BLaER1 (cell line): ENCODE measurements around the gene RNF19B.

Source experiments
- H3K27ac ChIP-seq: shearing (Covaris generic); formaldehyde crosslinking; 2 replicates; pipeline ENCODE4 v1.8.1; 2022
- H3K27me3 ChIP-seq: shearing (Covaris generic); formaldehyde crosslinking; 2 replicates; pipeline ENCODE4 v1.8.1; 2022
- H3K36me3 ChIP-seq: shearing (Covaris generic); formaldehyde crosslinking; 2 replicates; pipeline ENCODE4 v1.8.1; 2022
- H3K4me1 ChIP-seq: shearing (Covaris generic); formaldehyde crosslinking; 2 replicates; pipeline ENCODE4 v1.8.1; 2022
- H3K4me2 ChIP-seq: shearing (Covaris generic); formaldehyde crosslinking; 2 replicates; pipeline ENCODE4 v1.8.1; 2022
- H3K4me3 ChIP-seq: shearing (Covaris generic); formaldehyde crosslinking; 2 replicates; pipeline ENCODE4 v1.8.1; 2022
- H3K9ac ChIP-seq: shearing (Covaris generic); formaldehyde crosslinking; 2 replicates; pipeline ENCODE4 v1.8.1; 2022
- H3K9me3 ChIP-seq: shearing (Covaris generic); formaldehyde crosslinking; 2 replicates; pipeline ENCODE4 v1.8.1; 2022
- H4K20me1 ChIP-seq: shearing (Covaris generic); formaldehyde crosslinking; 2 replicates; pipeline ENCODE4 v1.8.1; 2022
- Cebpa-rat ChIP-seq: shearing (Covaris generic); IDR thresholded peaks from 2 replicates; pipeline ENCODE4 v1.8.1; 2022

RNF19B gene

GRCh38 chr1:32934535-32934934, 30.1 kb downstream of the RNF19B start:
- H3K27me3 ChIP-seq: no peaks in the 10 kb centered on the region
- no peak for TF ChIP-seq Cebpa-rat
- no peaks in the 10 kb centered on the region for H4K20me1 ChIP-seq
- no peaks in the 10 kb centered on the region for H3K4me1 ChIP-seq
- H3K4me3 ChIP-seq: no peak overlapping the region
- H3K9me3 ChIP-seq: no peaks in the 10 kb centered on the region
- peaks cover 57% of the 10 kb centered on the region for H3K36me3 ChIP-seq
- H3K9ac ChIP-seq: no peak overlapping the region
- no peak overlapping the region for H3K4me2 ChIP-seq
- no peak overlapping the region for H3K27ac ChIP-seq

GRCh38 chr1:32933742-32934322, 30.8 kb downstream of the RNF19B start:
- Histone ChIP-seq H3K9ac (no peak overlapping the region), H3K4me1 (no peaks in the 10 kb centered on the region), H3K27ac (no peak overlapping the region), H3K9me3 (no peaks in the 10 kb centered on the region), H4K20me1 (no peaks in the 10 kb centered on the region), H3K27me3 (no peaks in the 10 kb centered on the region), H3K4me3 (no peak overlapping the region), H3K36me3 (peaks cover 50% of the 10 kb centered on the region), H3K4me2 (no peak overlapping the region)
- TF ChIP-seq Cebpa-rat: no peak

- Histone ChIP-seq H3K4me1 (no peaks in the 10 kb centered on the region), H3K9me3 (no peaks in the 10 kb centered on the region), H3K36me3 (peaks cover 29% of the 10 kb centered on the region), H4K20me1 (no peaks in the 10 kb centered on the region), H3K27me3 (peaks cover 8% of the 10 kb centered on the region), H3K4me3 (no peak overlapping the region), H3K4me2 (no peak overlapping the region), H3K9ac (no peak overlapping the region), H3K27ac (no peak overlapping the region)
- TF ChIP-seq Cebpa-rat: no peak
Observed at GRCh38 chr1:32931760-32932159, 32.8 kb downstream of the RNF19B start.

- H3K9me3 ChIP-seq: no peaks in the 10 kb centered on the region
- H4K20me1 ChIP-seq: peaks cover 15% of the 10 kb centered on the region; the same call in 1 of the 2 replicates
- peaks cover 32% of the 10 kb centered on the region for H3K27me3 ChIP-seq
- TF ChIP-seq Cebpa-rat: no peak
- no peak overlapping the region for H3K4me2 ChIP-seq
- no peak overlapping the region for H3K4me3 ChIP-seq
- H3K27ac ChIP-seq: no peak overlapping the region
- H3K4me1 ChIP-seq: no peaks in the 10 kb centered on the region; the same call in 1 of the 2 replicates
- no peak overlapping the region for H3K9ac ChIP-seq
- H3K36me3 ChIP-seq: peaks cover 7% of the 10 kb centered on the region; the same call in 1 of the 2 replicates
Observed at GRCh38 chr1:32929366-32929765, 35.2 kb downstream of the RNF19B start.

- TF ChIP-seq Cebpa-rat: no peak
- no peak overlapping the region for H3K4me2 ChIP-seq
- H3K27ac ChIP-seq: no peak overlapping the region
- H3K4me1 ChIP-seq: no peaks in the 10 kb centered on the region; the same call in 1 of the 2 replicates
- H3K36me3 ChIP-seq: 0 out of 2 replicates have a peak, but pooled peaks cover under 1% of the 10 kb centered on the region
- H3K9ac ChIP-seq: no peak overlapping the region
- no peak overlapping the region for H3K4me3 ChIP-seq
- H3K27me3 ChIP-seq: peaks cover 38% of the 10 kb centered on the region
- H4K20me1 ChIP-seq: peaks cover 15% of the 10 kb centered on the region; the same call in 1 of the 2 replicates
- H3K9me3 ChIP-seq: no peaks in the 10 kb centered on the region
Observed at GRCh38 chr1:32928715-32929114, 35.9 kb downstream of the RNF19B start.

GRCh38 chr1:32928285-32928684, 36.3 kb downstream of the RNF19B start:
- H3K4me1 ChIP-seq: no peaks in the 10 kb centered on the region; the same call in 1 of the 2 replicates
- H3K4me3 ChIP-seq: no peak overlapping the region
- H3K9me3 ChIP-seq: no peaks in the 10 kb centered on the region
- no peak overlapping the region for H3K9ac ChIP-seq
- H3K27me3 ChIP-seq: peaks cover 43% of the 10 kb centered on the region
- H4K20me1 ChIP-seq: peaks cover 15% of the 10 kb centered on the region; the same call in 1 of the 2 replicates
- no peaks in the 10 kb centered on the region for H3K36me3 ChIP-seq
- TF ChIP-seq Cebpa-rat: no peak
- no peak overlapping the region for H3K27ac ChIP-seq
- no peak overlapping the region for H3K4me2 ChIP-seq

- no peaks in the 10 kb centered on the region for H3K9me3 ChIP-seq
- no peak for TF ChIP-seq Cebpa-rat
- no peaks in the 10 kb centered on the region; the same call in 1 of the 2 replicates for H3K4me1 ChIP-seq
- H3K4me3 ChIP-seq: no peak overlapping the region
- H3K27ac ChIP-seq: no peak overlapping the region
- no peak overlapping the region for H3K4me2 ChIP-seq
- no peaks in the 10 kb centered on the region for H3K36me3 ChIP-seq
- no peak overlapping the region for H3K9ac ChIP-seq
- peaks cover 49% of the 10 kb centered on the region for H3K27me3 ChIP-seq
- H4K20me1 ChIP-seq: peaks cover 15% of the 10 kb centered on the region; the same call in 1 of the 2 replicates
Observed at GRCh38 chr1:32927441-32927840, 37.2 kb downstream of the RNF19B start.

- Histone ChIP-seq H3K4me3 (no peak overlapping the region), H3K9me3 (no peaks in the 10 kb centered on the region), H3K27me3 (peaks cover 49% of the 10 kb centered on the region), H3K9ac (no peak overlapping the region), H3K27ac (no peak overlapping the region), H3K36me3 (no peaks in the 10 kb centered on the region), H3K4me1 (no peaks in the 10 kb centered on the region; the same call in 1 of the 2 replicates), H4K20me1 (peaks cover 15% of the 10 kb centered on the region; the same call in 1 of the 2 replicates), H3K4me2 (no peak overlapping the region)
- no peak for TF ChIP-seq Cebpa-rat
Observed at GRCh38 chr1:32926562-32926961, 38.0 kb downstream of the RNF19B start.

- H3K27me3 ChIP-seq: peaks cover 49% of the 10 kb centered on the region
- H3K9me3 ChIP-seq: no peaks in the 10 kb centered on the region
- no peak overlapping the region for H3K4me3 ChIP-seq
Observed at GRCh38 chr1:32925403-32926162, 39.0 kb downstream of the RNF19B start.

GRCh38 chr1:32924881-32925344, 39.7 kb downstream of the RNF19B start:
- Histone ChIP-seq H3K27me3 (peaks cover 49% of the 10 kb centered on the region), H3K4me3 (no peak overlapping the region), H3K4me2 (no peak overlapping the region), H3K4me1 (no peaks in the 10 kb centered on the region; the same call in 1 of the 2 replicates), H3K9me3 (no peaks in the 10 kb centered on the region), H3K27ac (no peak overlapping the region), H3K36me3 (no peaks in the 10 kb centered on the region), H4K20me1 (peaks cover 15% of the 10 kb centered on the region; the same call in 1 of the 2 replicates), H3K9ac (no peak overlapping the region)
- TF ChIP-seq Cebpa-rat: no peak

More at GRCh38 chr1:32925403-32926162, 39.0 kb downstream of the RNF19B start:
- TF ChIP-seq Cebpa-rat: no peak
- H3K36me3 ChIP-seq: no peaks in the 10 kb centered on the region
- H3K9ac ChIP-seq: no peak overlapping the region
- no peak overlapping the region for H3K27ac ChIP-seq
- H3K4me2 ChIP-seq: no peak overlapping the region
- no peaks in the 10 kb centered on the region; the same call in 1 of the 2 replicates for H3K4me1 ChIP-seq
- peaks cover 15% of the 10 kb centered on the region; the same call in 1 of the 2 replicates for H4K20me1 ChIP-seq
